B cell (primary cell): ENCODE measurements around the gene VSIG10L.

Experiments used
- CTCF ChIP-seq: fragments of 200-600 bp; IDR thresholded peaks from one replicate; pipeline ENCODE4 v1.8.0; 2022; ENCODE audit warnings: antibody characterized with exemption, mild to moderate bottlenecking
- EZH2 ChIP-seq: IDR thresholded peaks from 2 replicates; pipeline ENCODE4 v1.6.1; 2012; ENCODE audit warnings: borderline replicate concordance, low read depth, mild to moderate bottlenecking, moderate library complexity, low read length; ENCODE audit not compliant: insufficient read depth, poor library complexity, severe bottlenecking

- TF ChIP-seq CTCF (no peak), EZH2 (no peak)
These were observed 24.0 kb upstream of the VSIG10L start, which contains the start of gene ETFB for GRCh38 chr19:51365965-51366388.
